Measurements from ENCODE around the gene ADIPOR2.

The ADIPOR2 gene

GRCh38 chr12:1763153-1763552 lies 72.3 kb downstream of the ADIPOR2 start:
- H4K91ac ChIP-seq (ENCODE audit: low read length): no peak overlapping the region
- no peak overlapping the region for H3K18ac ChIP-seq (ENCODE audit: low read depth in 1 of 2, low read length in 2 of 2)
- WGBS: 98% methylated on average over 2 of the region's 2 CpGs
- peaks cover 2% of the 10 kb centered on the region for H3K4me1 ChIP-seq (ENCODE audit: control insufficient read depth, insufficient read depth, low read depth, low read length)
- H3K79me1 ChIP-seq (replicated peaks; ENCODE audit: low read length, poor library complexity, severe bottlenecking): peaks cover 4% of the 10 kb centered on the region
- no peak overlapping the region for H2AK5ac ChIP-seq (ENCODE audit: low read length, severe bottlenecking)
- H3K23ac ChIP-seq (ENCODE audit: low read length in 2 of 2): no peak overlapping the region
- H3K4me3 ChIP-seq (ENCODE audit: insufficient read depth in 1 of 2, low read depth in 1 of 2, low read length in 2 of 2): no peak overlapping the region
- no peaks in the 10 kb centered on the region for H3K27me3 ChIP-seq (ENCODE audit: control insufficient read depth in 1 of 2, insufficient read depth in 1 of 2, low read length in 2 of 2)
- no peak overlapping the region for H3K27ac ChIP-seq (ENCODE audit: low read length, poor library complexity, severe bottlenecking)
- H2BK5ac ChIP-seq (ENCODE audit: low read depth, low read length, poor library complexity, severe bottlenecking): no peak overlapping the region
- H2BK12ac ChIP-seq (ENCODE audit: low read length in 2 of 2): no peak overlapping the region
- H3K4ac ChIP-seq (ENCODE audit: low read depth in 1 of 2, low read length in 2 of 2): no peak overlapping the region
- H4K8ac ChIP-seq (ENCODE audit: low read length): no peak overlapping the region
- no peak overlapping the region for H2AFZ ChIP-seq (ENCODE audit: low read depth, low read length)
- no peak for DNase-seq
- H2BK120ac ChIP-seq (ENCODE audit: low read depth, low read length): no peak overlapping the region
- H3K9ac ChIP-seq (ENCODE audit: low read length): no peak overlapping the region
- no peak overlapping the region for H2BK15ac ChIP-seq (ENCODE audit: low read depth, poor library complexity, severe bottlenecking)
- H3K9me3 ChIP-seq (ENCODE audit: control insufficient read depth, low read length): no peaks in the 10 kb centered on the region
- no peak overlapping the region for H3K14ac ChIP-seq (ENCODE audit: low read length in 2 of 2)
- peaks cover 4 to 6% of the 10 kb centered on the region in 2 experiments for H3K36me3 ChIP-seq (ENCODE audit: control insufficient read depth in 1 of 2, insufficient read depth in 2 of 2, low read depth in 1 of 2, low read length in 2 of 2)
- H3K4me2 ChIP-seq (ENCODE audit: low read length, poor library complexity, severe bottlenecking): no peak overlapping the region

- Histone ChIP-seq H2BK120ac (ENCODE audit: low read depth, low read length) (no peak overlapping the region), H3K4me1 (ENCODE audit: control insufficient read depth, insufficient read depth, low read depth, low read length) (peaks cover 9% of the 10 kb centered on the region), H3K27me3 (ENCODE audit: control insufficient read depth in 1 of 2, insufficient read depth in 1 of 2, low read length in 2 of 2) (no peaks in the 10 kb centered on the region), H4K8ac (ENCODE audit: low read length) (no peak overlapping the region), H2AK5ac (ENCODE audit: low read length, severe bottlenecking) (no peak overlapping the region), H3K36me3 (ENCODE audit: control insufficient read depth in 1 of 2, insufficient read depth in 2 of 2, low read depth in 1 of 2, low read length in 2 of 2) (peaks cover 0 to 6% of the 10 kb centered on the region in 2 experiments), H3K18ac (ENCODE audit: low read depth in 1 of 2, low read length in 2 of 2) (no peak overlapping the region), H4K91ac (ENCODE audit: low read length) (no peak overlapping the region), H3K14ac (ENCODE audit: low read length in 2 of 2) (no peak overlapping the region), H2BK15ac (ENCODE audit: low read depth, poor library complexity, severe bottlenecking) (no peak overlapping the region), H3K79me1 (replicated peaks; ENCODE audit: low read length, poor library complexity, severe bottlenecking) (peaks cover 11% of the 10 kb centered on the region), H3K27ac (ENCODE audit: low read length, poor library complexity, severe bottlenecking) (peak overlapping the region; percentile 12), H2BK5ac (ENCODE audit: low read depth, low read length, poor library complexity, severe bottlenecking) (no peak overlapping the region), H3K4ac (ENCODE audit: low read depth in 1 of 2, low read length in 2 of 2) (no peak overlapping the region), H2BK12ac (ENCODE audit: low read length in 2 of 2) (no peak overlapping the region), H2AFZ (ENCODE audit: low read depth, low read length) (no peak overlapping the region), H3K23ac (ENCODE audit: low read length in 2 of 2) (no peak overlapping the region), H3K4me3 (ENCODE audit: insufficient read depth in 1 of 2, low read depth in 1 of 2, low read length in 2 of 2) (no peak overlapping the region), H3K4me2 (ENCODE audit: low read length, poor library complexity, severe bottlenecking) (no peak overlapping the region), H3K9ac (ENCODE audit: low read length) (no peak overlapping the region), H3K9me3 (ENCODE audit: control insufficient read depth, low read length) (no peaks in the 10 kb centered on the region)
- no peak for DNase-seq
- WGBS: 100% methylated on average over 1 of the region's 1 CpG
These were observed 75.2 kb downstream of the ADIPOR2 start for GRCh38 chr12:1766110-1766509.

- Histone ChIP-seq H3K4ac (ENCODE audit: low read depth in 1 of 2, low read length in 2 of 2) (no peak overlapping the region), H3K4me2 (ENCODE audit: low read length, poor library complexity, severe bottlenecking) (no peak overlapping the region), H2BK15ac (ENCODE audit: low read depth, poor library complexity, severe bottlenecking) (no peak overlapping the region), H2AK5ac (ENCODE audit: low read length, severe bottlenecking) (no peak overlapping the region), H4K8ac (ENCODE audit: low read length) (no peak overlapping the region), H3K23ac (ENCODE audit: low read length in 2 of 2) (no peak overlapping the region), H3K79me1 (replicated peaks; ENCODE audit: low read length, poor library complexity, severe bottlenecking) (peaks cover 11% of the 10 kb centered on the region), H2AFZ (ENCODE audit: low read depth, low read length) (no peak overlapping the region), H2BK12ac (ENCODE audit: low read length in 2 of 2) (no peak overlapping the region), H3K9ac (ENCODE audit: low read length) (no peak overlapping the region), H3K27me3 (ENCODE audit: control insufficient read depth in 1 of 2, insufficient read depth in 1 of 2, low read length in 2 of 2) (no peaks in the 10 kb centered on the region), H3K9me3 (ENCODE audit: control insufficient read depth, low read length) (no peaks in the 10 kb centered on the region), H3K36me3 (ENCODE audit: control insufficient read depth in 1 of 2, insufficient read depth in 2 of 2, low read depth in 1 of 2, low read length in 2 of 2) (peaks cover 0 to 6% of the 10 kb centered on the region in 2 experiments), H3K18ac (ENCODE audit: low read depth in 1 of 2, low read length in 2 of 2) (no peak overlapping the region), H3K14ac (ENCODE audit: low read length in 2 of 2) (no peak overlapping the region), H2BK5ac (ENCODE audit: low read depth, low read length, poor library complexity, severe bottlenecking) (no peak overlapping the region), H4K91ac (ENCODE audit: low read length) (no peak overlapping the region), H3K4me1 (ENCODE audit: control insufficient read depth, insufficient read depth, low read depth, low read length) (peaks cover 7% of the 10 kb centered on the region), H3K4me3 (ENCODE audit: insufficient read depth in 1 of 2, low read depth in 1 of 2, low read length in 2 of 2) (no peak overlapping the region), H3K27ac (ENCODE audit: low read length, poor library complexity, severe bottlenecking) (no peak overlapping the region), H2BK120ac (ENCODE audit: low read depth, low read length) (no peak overlapping the region)
- WGBS: 88% methylated on average over 1 of the region's 1 CpG
- no peak for DNase-seq
These were observed 76.7 kb downstream of the ADIPOR2 start for GRCh38 chr12:1767407-1768090.

DNA sequence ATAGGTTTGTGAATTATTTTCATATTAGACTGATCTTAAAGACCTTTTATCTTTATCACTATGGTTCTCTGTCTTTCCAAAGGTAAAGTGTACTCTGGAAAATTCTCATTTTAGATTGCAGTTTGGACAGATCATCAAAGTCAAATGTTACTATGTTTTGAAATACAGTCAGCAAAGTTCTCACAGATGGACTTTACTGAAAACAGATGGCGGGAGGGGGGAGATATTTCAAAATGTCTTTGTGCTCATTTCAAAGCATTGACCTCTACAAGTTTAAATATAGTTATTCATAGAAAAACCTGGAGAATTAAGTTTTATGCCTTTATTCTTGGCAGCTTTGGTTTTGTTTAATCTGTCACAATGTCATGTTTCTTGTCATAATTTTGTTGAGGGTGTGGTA lies 77.7 kb downstream of the ADIPOR2 start:
- no peak overlapping the region for H2BK120ac ChIP-seq (ENCODE audit: low read depth, low read length)
- no peak overlapping the region for H3K4ac ChIP-seq (ENCODE audit: low read depth in 1 of 2, low read length in 2 of 2)
- peaks cover 6 to 10% of the 10 kb centered on the region in 2 experiments for H3K36me3 ChIP-seq (ENCODE audit: control insufficient read depth in 1 of 2, insufficient read depth in 2 of 2, low read depth in 1 of 2, low read length in 2 of 2)
- no CpG with 5 or more reads among the region's 1 CpG for WGBS
- no peak overlapping the region for H3K9ac ChIP-seq (ENCODE audit: low read length)
- no peak overlapping the region for H3K27ac ChIP-seq (ENCODE audit: low read length, poor library complexity, severe bottlenecking)
- H3K27me3 ChIP-seq (ENCODE audit: control insufficient read depth in 1 of 2, insufficient read depth in 1 of 2, low read length in 2 of 2): no peaks in the 10 kb centered on the region
- no peak overlapping the region for H4K8ac ChIP-seq (ENCODE audit: low read length)
- H3K9me3 ChIP-seq (ENCODE audit: control insufficient read depth, low read length): no peaks in the 10 kb centered on the region
- H2BK15ac ChIP-seq (ENCODE audit: low read depth, poor library complexity, severe bottlenecking): no peak overlapping the region
- H3K4me1 ChIP-seq (ENCODE audit: control insufficient read depth, insufficient read depth, low read depth, low read length): peaks cover 7% of the 10 kb centered on the region
- H3K18ac ChIP-seq (ENCODE audit: low read depth in 1 of 2, low read length in 2 of 2): no peak overlapping the region
- peaks cover 14% of the 10 kb centered on the region for H3K79me1 ChIP-seq (replicated peaks; ENCODE audit: low read length, poor library complexity, severe bottlenecking)
- no peak overlapping the region for H3K4me3 ChIP-seq (ENCODE audit: insufficient read depth in 1 of 2, low read depth in 1 of 2, low read length in 2 of 2)
- H3K4me2 ChIP-seq (ENCODE audit: low read length, poor library complexity, severe bottlenecking): no peak overlapping the region
- no peak overlapping the region for H2BK12ac ChIP-seq (ENCODE audit: low read length in 2 of 2)
- H2AFZ ChIP-seq (ENCODE audit: low read depth, low read length): no peak overlapping the region
- H3K14ac ChIP-seq (ENCODE audit: low read length in 2 of 2): no peak overlapping the region
- H2AK5ac ChIP-seq (ENCODE audit: low read length, severe bottlenecking): no peak overlapping the region
- no peak for DNase-seq
- H3K23ac ChIP-seq (ENCODE audit: low read length in 2 of 2): no peak overlapping the region
- no peak overlapping the region for H2BK5ac ChIP-seq (ENCODE audit: low read depth, low read length, poor library complexity, severe bottlenecking)
- H4K91ac ChIP-seq (ENCODE audit: low read length): no peak overlapping the region

Measured in mesenchymal stem cell (in vitro differentiated cells and primary cell).